Measurements from ENCODE around the gene CRELD1.
"Not testable (repeated sequence)": the region's sequence is repeated elsewhere in the genome, so short reads cannot be mapped to it uniquely, and the experiment has no call there.

The CRELD1 gene, protein sequence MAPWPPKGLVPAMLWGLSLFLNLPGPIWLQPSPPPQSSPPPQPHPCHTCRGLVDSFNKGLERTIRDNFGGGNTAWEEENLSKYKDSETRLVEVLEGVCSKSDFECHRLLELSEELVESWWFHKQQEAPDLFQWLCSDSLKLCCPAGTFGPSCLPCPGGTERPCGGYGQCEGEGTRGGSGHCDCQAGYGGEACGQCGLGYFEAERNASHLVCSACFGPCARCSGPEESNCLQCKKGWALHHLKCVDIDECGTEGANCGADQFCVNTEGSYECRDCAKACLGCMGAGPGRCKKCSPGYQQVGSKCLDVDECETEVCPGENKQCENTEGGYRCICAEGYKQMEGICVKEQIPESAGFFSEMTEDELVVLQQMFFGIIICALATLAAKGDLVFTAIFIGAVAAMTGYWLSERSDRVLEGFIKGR

GRCh38 chr3:9933561-9934234 is at the start of gene CRELD1:
Gene CRELD1, plus strand, starts transcription at chr3:9933834. Its CDS starts 605 bp downstream, at chr3:9934439.
- Histone ChIP-seq H3K9me3 (ENCODE audit: control insufficient read depth, insufficient read depth, low read length) (no peaks in the 10 kb centered on the region), H3K4me1 (ENCODE audit: control insufficient read depth, insufficient read depth, low read length) (no peaks in the 10 kb centered on the region), H3K27me3 (ENCODE audit: control insufficient read depth, insufficient read depth, low read length) (no peaks in the 10 kb centered on the region), H3K36me3 (ENCODE audit: control insufficient read depth, insufficient read depth, low read length) (no peaks in the 10 kb centered on the region), H3K9ac (ENCODE audit: low read depth, low read length) (peak within 1 kb of the TSS; percentile 76), H3K4me3 (ENCODE audit: low read depth, low read length) (peak within 1 kb of the TSS; percentile 70)

GRCh38 chr3:9884555-9885165 is 49.0 kb upstream of the CRELD1 start:
- no peak overlapping the region for H3K4me3 ChIP-seq (ENCODE audit: low read depth, low read length)
- no peaks in the 10 kb centered on the region for H3K36me3 ChIP-seq (ENCODE audit: control insufficient read depth, insufficient read depth, low read length)
- no peaks in the 10 kb centered on the region for H3K9me3 ChIP-seq (ENCODE audit: control insufficient read depth, insufficient read depth, low read length)
- no peak overlapping the region for H3K9ac ChIP-seq (ENCODE audit: low read depth, low read length)
- H3K27me3 ChIP-seq (ENCODE audit: control insufficient read depth, insufficient read depth, low read length): no peaks in the 10 kb centered on the region
- H3K4me1 ChIP-seq (ENCODE audit: control insufficient read depth, insufficient read depth, low read length): no peaks in the 10 kb centered on the region

DNA sequence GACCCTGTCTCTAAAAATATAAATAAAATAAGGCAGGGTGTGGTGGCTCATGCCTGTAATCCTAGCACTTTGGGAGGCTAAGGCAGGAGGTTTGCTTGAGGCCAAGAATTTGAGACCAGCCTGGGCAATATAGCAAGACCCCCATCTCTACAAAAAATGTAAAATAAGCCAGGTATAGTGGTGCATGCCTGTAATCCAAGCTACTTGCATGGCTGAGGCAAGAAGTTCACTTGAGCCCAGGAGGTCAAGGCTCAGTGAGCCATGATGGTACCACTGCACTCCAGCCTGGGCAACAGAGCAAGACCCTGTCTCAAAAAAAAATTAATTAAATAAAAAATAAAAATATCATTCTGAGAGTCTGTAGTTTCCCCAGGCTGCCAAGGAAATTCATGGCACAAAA is 47.3 kb upstream of the CRELD1 start:
- Histone ChIP-seq H3K27me3 (ENCODE audit: control insufficient read depth, insufficient read depth, low read length) (no peaks in the 10 kb centered on the region), H3K9ac (ENCODE audit: low read depth, low read length) (no peak overlapping the region), H3K4me3 (ENCODE audit: low read depth, low read length) (no peak overlapping the region), H3K4me1 (ENCODE audit: control insufficient read depth, insufficient read depth, low read length) (no peaks in the 10 kb centered on the region), H3K9me3 (ENCODE audit: control insufficient read depth, insufficient read depth, low read length) (no peaks in the 10 kb centered on the region), H3K36me3 (ENCODE audit: control insufficient read depth, insufficient read depth, low read length) (no peaks in the 10 kb centered on the region)

DNA sequence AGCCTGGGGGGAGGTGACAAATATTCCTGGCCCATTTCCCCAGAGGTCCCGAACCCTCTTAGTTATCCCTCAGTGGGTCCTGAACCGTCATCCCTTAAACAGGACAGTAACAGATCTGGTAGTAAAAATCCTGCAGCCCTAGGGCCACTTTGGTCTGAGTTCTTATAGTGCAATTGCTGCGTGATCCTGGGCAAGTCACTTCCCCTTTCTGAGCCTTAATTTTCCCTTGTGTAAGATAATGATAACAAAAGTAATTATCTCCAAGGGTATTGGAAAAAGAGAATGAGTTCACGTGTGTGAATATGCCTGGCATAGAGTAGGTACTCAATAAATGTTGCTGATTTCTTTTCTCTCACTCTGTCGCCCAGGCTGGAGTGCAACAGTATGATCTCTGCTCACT is 46.2 kb upstream of the CRELD1 start:
- no peaks in the 10 kb centered on the region for H3K27me3 ChIP-seq (ENCODE audit: control insufficient read depth, insufficient read depth, low read length)
- no peak overlapping the region for H3K9ac ChIP-seq (ENCODE audit: low read depth, low read length)
- no peaks in the 10 kb centered on the region for H3K36me3 ChIP-seq (ENCODE audit: control insufficient read depth, insufficient read depth, low read length)
- no peaks in the 10 kb centered on the region for H3K4me1 ChIP-seq (ENCODE audit: control insufficient read depth, insufficient read depth, low read length)
- no peaks in the 10 kb centered on the region for H3K9me3 ChIP-seq (ENCODE audit: control insufficient read depth, insufficient read depth, low read length)
- no peak overlapping the region for H3K4me3 ChIP-seq (ENCODE audit: low read depth, low read length)

- Histone ChIP-seq H3K9me3 (ENCODE audit: control insufficient read depth, insufficient read depth, low read length) (no peaks in the 10 kb centered on the region), H3K4me1 (ENCODE audit: control insufficient read depth, insufficient read depth, low read length) (no peaks in the 10 kb centered on the region), H3K9ac (ENCODE audit: low read depth, low read length) (no peak overlapping the region), H3K27me3 (ENCODE audit: control insufficient read depth, insufficient read depth, low read length) (no peaks in the 10 kb centered on the region), H3K36me3 (ENCODE audit: control insufficient read depth, insufficient read depth, low read length) (peaks cover 9% of the 10 kb centered on the region), H3K4me3 (ENCODE audit: low read depth, low read length) (no peak overlapping the region)
These were observed 45.1 kb upstream of the CRELD1 start for GRCh38 chr3:9888540-9888939.

GRCh38 chr3:9889405-9889804 is 44.2 kb upstream of the CRELD1 start:
- no peaks in the 10 kb centered on the region for H3K4me1 ChIP-seq (ENCODE audit: control insufficient read depth, insufficient read depth, low read length)
- H3K4me3 ChIP-seq (ENCODE audit: low read depth, low read length): no peak overlapping the region
- H3K9me3 ChIP-seq (ENCODE audit: control insufficient read depth, insufficient read depth, low read length): no peaks in the 10 kb centered on the region
- no peaks in the 10 kb centered on the region for H3K27me3 ChIP-seq (ENCODE audit: control insufficient read depth, insufficient read depth, low read length)
- H3K36me3 ChIP-seq (ENCODE audit: control insufficient read depth, insufficient read depth, low read length): peaks cover 13% of the 10 kb centered on the region
- no peak overlapping the region for H3K9ac ChIP-seq (ENCODE audit: low read depth, low read length)

DNA sequence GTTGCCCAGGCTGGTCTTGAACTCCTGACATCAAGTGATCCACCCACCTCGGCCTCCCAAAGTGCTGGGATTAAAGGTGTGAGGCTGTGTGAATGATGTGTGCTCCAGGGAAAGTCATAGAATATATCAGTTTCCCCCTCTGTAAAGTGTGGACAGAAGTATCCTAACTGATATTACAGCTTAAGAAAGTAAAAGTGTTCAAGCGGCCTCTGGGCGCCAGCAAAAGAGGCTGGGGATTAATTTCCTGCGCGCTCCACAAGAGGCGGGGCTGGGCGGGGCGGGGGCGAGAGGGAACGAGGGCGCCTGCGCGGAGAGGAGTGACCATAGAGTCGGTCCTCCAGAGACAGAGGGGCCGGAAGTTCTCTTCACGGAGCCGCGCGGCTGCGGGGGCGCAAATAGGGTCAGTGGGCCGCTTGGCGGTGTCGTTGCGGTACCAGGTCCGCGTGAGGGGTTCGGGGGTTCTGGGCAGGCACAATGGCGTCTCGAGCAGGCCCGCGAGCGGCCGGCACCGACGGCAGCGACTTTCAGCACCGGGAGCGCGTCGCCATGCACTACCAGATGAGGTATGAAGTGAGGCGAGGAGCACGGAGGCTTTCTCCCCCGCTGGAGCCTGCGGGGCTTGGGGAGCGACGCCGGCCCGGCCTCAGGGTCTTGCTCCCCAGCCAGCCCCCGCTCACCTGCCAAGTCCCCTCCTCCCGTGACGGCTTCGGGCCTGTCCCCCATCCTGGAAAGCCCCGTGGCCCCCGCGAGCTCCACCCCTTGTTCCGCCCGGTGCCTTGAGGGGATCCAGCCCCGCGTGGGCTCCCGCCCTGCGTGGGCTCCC is 43.2 kb upstream of the CRELD1 start, which contains the start of gene JAGN1:
TSS of gene JAGN1 (plus strand) at position 362 of the 823 bp plus-strand sequence. CDS start at position 475, 113 bp downstream.
- Histone ChIP-seq H3K4me3 (ENCODE audit: low read depth, low read length) (peak within 1 kb of the TSS; percentile 94), H3K9me3 (ENCODE audit: control insufficient read depth, insufficient read depth, low read length) (no peaks in the 10 kb centered on the region), H3K4me1 (ENCODE audit: control insufficient read depth, insufficient read depth, low read length) (no peaks in the 10 kb centered on the region), H3K9ac (ENCODE audit: low read depth, low read length) (peak within 1 kb of the TSS; percentile 94), H3K36me3 (ENCODE audit: control insufficient read depth, insufficient read depth, low read length) (peaks cover 13% of the 10 kb centered on the region), H3K27me3 (ENCODE audit: control insufficient read depth, insufficient read depth, low read length) (no peaks in the 10 kb centered on the region)

- Histone ChIP-seq H3K9ac (ENCODE audit: low read depth, low read length) (peak overlapping the region; percentile 94), H3K4me3 (ENCODE audit: low read depth, low read length) (peak overlapping the region; percentile 94), H3K36me3 (ENCODE audit: control insufficient read depth, insufficient read depth, low read length) (peaks cover 13% of the 10 kb centered on the region), H3K9me3 (ENCODE audit: control insufficient read depth, insufficient read depth, low read length) (no peaks in the 10 kb centered on the region), H3K4me1 (ENCODE audit: control insufficient read depth, insufficient read depth, low read length) (no peaks in the 10 kb centered on the region), H3K27me3 (ENCODE audit: control insufficient read depth, insufficient read depth, low read length) (no peaks in the 10 kb centered on the region)
These were observed 42.5 kb upstream of the CRELD1 start for GRCh38 chr3:9891072-9891622.

DNA sequence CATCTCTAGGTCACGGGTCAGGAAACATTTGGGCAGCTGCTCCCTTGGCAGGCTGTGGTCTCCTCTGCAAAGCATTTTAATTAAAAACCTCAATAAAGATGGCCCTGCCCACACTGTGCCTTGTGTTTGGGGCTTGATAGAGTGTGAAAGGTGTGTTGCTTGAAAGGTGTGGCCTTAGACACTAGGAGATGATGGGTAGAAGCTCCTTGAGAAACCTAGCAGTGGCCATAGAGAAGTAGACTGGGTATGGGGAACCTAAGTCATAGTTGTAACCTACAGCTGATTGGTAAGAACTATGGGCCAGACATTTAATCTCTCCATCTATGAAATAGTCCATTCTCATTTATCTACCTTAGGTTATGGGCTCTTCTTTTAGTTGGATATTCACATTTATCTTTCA is 39.9 kb upstream of the CRELD1 start:
- H3K4me3 ChIP-seq (ENCODE audit: low read depth, low read length): no peak overlapping the region
- H3K9me3 ChIP-seq (ENCODE audit: control insufficient read depth, insufficient read depth, low read length): no peaks in the 10 kb centered on the region
- no peak overlapping the region for H3K9ac ChIP-seq (ENCODE audit: low read depth, low read length)
- no peaks in the 10 kb centered on the region for H3K27me3 ChIP-seq (ENCODE audit: control insufficient read depth, insufficient read depth, low read length)
- H3K36me3 ChIP-seq (ENCODE audit: control insufficient read depth, insufficient read depth, low read length): peaks cover 13% of the 10 kb centered on the region
- no peaks in the 10 kb centered on the region for H3K4me1 ChIP-seq (ENCODE audit: control insufficient read depth, insufficient read depth, low read length)

- not testable (repeated sequence) for H3K9ac ChIP-seq (ENCODE audit: low read depth, low read length); H3K4me1 ChIP-seq (ENCODE audit: control insufficient read depth, insufficient read depth, low read length)
- H3K36me3 ChIP-seq (ENCODE audit: control insufficient read depth, insufficient read depth, low read length): peaks cover 13% of the 10 kb centered on the region
These were observed 37.9 kb upstream of the CRELD1 start for GRCh38 chr3:9895715-9896114.

More at GRCh38 chr3:9895715-9896114, 37.9 kb upstream of the CRELD1 start:
- not testable (repeated sequence) for H3K9me3 ChIP-seq (ENCODE audit: control insufficient read depth, insufficient read depth, low read length); H3K4me3 ChIP-seq (ENCODE audit: low read depth, low read length); H3K27me3 ChIP-seq (ENCODE audit: control insufficient read depth, insufficient read depth, low read length)

All from iPS-15b (cell line).